ENCODE measurements around the gene ATP8A2.

Gene ATP8A2

GRCh38 chr13:25887962-25888655, 516.3 kb downstream of the ATP8A2 start:
- TF ChIP-seq ZFX (IDR thresholded peaks at IDR 0.05; ENCODE audit: borderline replicate concordance), result no peak
- TF ChIP-seq CTCF (IDR thresholded peaks at IDR 0.05), result no peak
- H3K27ac ChIP-seq, result no peak overlapping the region

GRCh38 chr13:25890671-25891212, 519.0 kb downstream of the ATP8A2 start:
- no peak overlapping the region for H3K27ac ChIP-seq
- no peak for TF ChIP-seq CTCF (IDR thresholded peaks at IDR 0.05)
- TF ChIP-seq ZFX (IDR thresholded peaks at IDR 0.05; ENCODE audit: borderline replicate concordance), result no peak

- H3K27ac ChIP-seq, result no peak overlapping the region
- TF ChIP-seq CTCF (IDR thresholded peaks at IDR 0.05), result no peak
- TF ChIP-seq ZFX (IDR thresholded peaks at IDR 0.05; ENCODE audit: borderline replicate concordance), result no peak
Measured at GRCh38 chr13:25898991-25899390, 527.2 kb downstream of the ATP8A2 start.

GRCh38 chr13:25899464-25899863, 527.7 kb downstream of the ATP8A2 start:
- no peak overlapping the region for H3K27ac ChIP-seq
- TF ChIP-seq CTCF (IDR thresholded peaks at IDR 0.05) (no peak), ZFX (IDR thresholded peaks at IDR 0.05; ENCODE audit: borderline replicate concordance) (no peak)

- H3K27ac ChIP-seq, result no peak overlapping the region
- TF ChIP-seq CTCF (IDR thresholded peaks at IDR 0.05) (no peak), ZFX (IDR thresholded peaks at IDR 0.05; ENCODE audit: borderline replicate concordance) (no peak)
Measured at GRCh38 chr13:25899952-25900351, 528.2 kb downstream of the ATP8A2 start.

GRCh38 chr13:25901460-25902376, 529.9 kb downstream of the ATP8A2 start:
- no peak for TF ChIP-seq ZFX (IDR thresholded peaks at IDR 0.05; ENCODE audit: borderline replicate concordance)
- TF ChIP-seq CTCF (IDR thresholded peaks at IDR 0.05), result no peak
- no peak overlapping the region for H3K27ac ChIP-seq

Data from 22Rv1 (cell line).